Measurements from ENCODE around the gene ACAT2.
"Not testable (repeated sequence)": the region's sequence is repeated elsewhere in the genome, so short reads cannot be mapped to it uniquely, and the experiment has no call there.

The ACAT2 gene

DNA sequence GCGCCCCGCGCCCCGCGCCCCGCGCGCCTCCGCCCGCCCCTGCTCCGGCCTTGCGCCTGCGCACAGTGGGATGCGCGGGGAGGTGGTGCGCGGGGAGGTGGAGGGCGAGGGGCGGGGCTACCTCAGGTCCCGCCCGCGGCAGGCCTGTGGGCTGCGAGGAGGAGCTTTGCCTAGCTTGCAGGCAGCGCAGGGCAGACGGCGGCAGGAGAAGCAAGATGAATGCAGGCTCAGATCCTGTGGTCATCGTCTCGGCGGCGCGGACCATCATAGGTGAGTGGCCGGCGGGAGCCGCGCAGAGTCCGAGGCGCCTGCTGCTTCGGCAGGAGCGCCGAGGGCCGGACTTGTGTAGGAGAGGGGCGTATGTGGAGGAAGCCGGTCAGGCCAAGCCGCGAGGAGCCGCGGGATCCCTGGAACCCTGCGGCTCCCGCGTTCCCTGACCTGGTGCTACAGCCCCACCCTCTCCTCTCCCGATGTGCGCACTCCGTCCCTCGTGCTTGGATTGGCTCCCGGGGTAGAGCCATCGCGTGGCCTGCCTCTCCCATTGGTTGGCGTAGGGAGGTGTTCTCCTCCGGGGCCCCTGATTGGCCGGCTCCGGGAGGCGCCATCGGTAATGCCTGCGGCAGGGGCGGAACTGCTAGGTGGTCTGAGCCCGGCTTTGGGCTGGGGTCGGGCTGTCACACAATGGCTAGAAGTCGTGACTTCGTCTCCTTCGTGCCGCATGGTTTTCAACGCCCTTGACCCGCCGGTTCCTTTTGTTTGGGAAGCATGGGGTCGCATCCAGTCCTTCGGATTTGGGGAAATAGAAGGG is at the start of gene ACAT2:
ACAT2 (plus strand) TSS at position 173 of the 808 bp plus-strand sequence; CDS start at position 216, 43 bp downstream.
- Histone ChIP-seq H3K9ac (ENCODE audit: insufficient read length, low read depth) (peak within 1 kb of the TSS; percentile 96), H3K4me3 (ENCODE audit: insufficient read length, low read depth) (peak within 1 kb of the TSS; percentile 89), H3K36me3 (ENCODE audit: insufficient read depth, insufficient read length, low read length) (peaks cover 43% of the 10 kb centered on the region), H3K9me3 (ENCODE audit: insufficient read depth, low read length) (no peaks in the 10 kb centered on the region), H3K27me3 (ENCODE audit: insufficient read depth, insufficient read length) (no peaks in the 10 kb centered on the region), H3K4me1 (ENCODE audit: insufficient read depth, insufficient read length) (no peaks in the 10 kb centered on the region)
- DNase-seq (ENCODE audit: low read depth, low spot score) = peak; percentile 82
- TF ChIP-seq YY1 (IDR thresholded peaks at IDR 0.05; ENCODE audit: insufficient read depth, insufficient read length) = no peak
- no peak for TF ChIP-seq ZNF274 (IDR thresholded peaks at IDR 0.05; ENCODE audit: low read depth, low read length)
- no peak for TF ChIP-seq SUZ12 (IDR thresholded peaks at IDR 0.05; ENCODE audit: extremely low read depth, insufficient read depth, insufficient read length)

DNA sequence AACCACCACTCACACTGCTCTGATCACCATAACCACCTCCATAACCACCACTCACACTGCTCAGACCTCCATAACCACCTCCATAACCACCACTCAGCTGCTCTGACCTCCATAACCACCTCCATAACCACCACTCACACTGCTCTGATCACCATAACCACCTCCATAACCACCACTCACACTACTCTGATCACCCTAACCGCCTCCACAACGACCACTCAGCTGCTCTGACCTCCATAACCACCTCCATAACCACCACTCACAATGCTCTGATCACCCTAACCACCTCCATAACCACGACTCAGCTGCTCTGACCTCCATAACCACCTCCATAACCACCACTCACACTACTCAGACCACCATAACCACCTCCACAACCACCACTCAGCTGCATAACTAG is 49.5 kb upstream of the ACAT2 start:
- not testable (repeated sequence) for H3K4me3 ChIP-seq (ENCODE audit: insufficient read length, low read depth); DNase-seq (ENCODE audit: low read depth, low spot score); H3K36me3 ChIP-seq (ENCODE audit: insufficient read depth, insufficient read length, low read length); H3K27me3 ChIP-seq (ENCODE audit: insufficient read depth, insufficient read length); H3K4me1 ChIP-seq (ENCODE audit: insufficient read depth, insufficient read length); H3K9me3 ChIP-seq (ENCODE audit: insufficient read depth, low read length); H3K9ac ChIP-seq (ENCODE audit: insufficient read length, low read depth)

DNA sequence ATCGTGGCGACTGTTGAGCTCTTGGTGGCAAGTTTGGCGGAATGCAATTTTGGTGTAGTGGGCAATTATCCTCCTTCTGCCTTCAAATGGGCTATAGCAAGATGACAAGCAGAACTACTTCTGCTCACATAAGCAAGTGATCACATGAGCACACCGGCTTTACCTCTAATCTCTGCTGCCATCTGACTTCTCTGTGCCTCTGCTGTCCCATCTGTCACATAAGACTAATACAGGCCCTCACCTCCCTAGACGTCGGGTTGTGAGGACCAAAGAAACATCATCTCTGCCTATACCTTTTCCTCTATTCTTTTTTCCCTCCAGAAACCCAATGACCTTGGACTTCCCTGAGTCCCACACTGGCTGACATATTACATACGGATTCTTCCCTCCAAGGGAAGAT is 47.9 kb upstream of the ACAT2 start:
- Histone ChIP-seq H3K9me3 (ENCODE audit: insufficient read depth, low read length) (no peaks in the 10 kb centered on the region), H3K36me3 (ENCODE audit: insufficient read depth, insufficient read length, low read length) (no peaks in the 10 kb centered on the region), H3K9ac (ENCODE audit: insufficient read length, low read depth) (no peak overlapping the region), H3K27me3 (ENCODE audit: insufficient read depth, insufficient read length) (no peaks in the 10 kb centered on the region), H3K4me1 (ENCODE audit: insufficient read depth, insufficient read length) (no peaks in the 10 kb centered on the region), H3K4me3 (ENCODE audit: insufficient read length, low read depth) (no peak overlapping the region)
- TF ChIP-seq SUZ12 (IDR thresholded peaks at IDR 0.05; ENCODE audit: extremely low read depth, insufficient read depth, insufficient read length) = no peak
- TF ChIP-seq ZNF274 (IDR thresholded peaks at IDR 0.05; ENCODE audit: low read depth, low read length) = no peak
- no peak for TF ChIP-seq YY1 (IDR thresholded peaks at IDR 0.05; ENCODE audit: insufficient read depth, insufficient read length)
- no peak for DNase-seq (ENCODE audit: low read depth, low spot score)

DNA sequence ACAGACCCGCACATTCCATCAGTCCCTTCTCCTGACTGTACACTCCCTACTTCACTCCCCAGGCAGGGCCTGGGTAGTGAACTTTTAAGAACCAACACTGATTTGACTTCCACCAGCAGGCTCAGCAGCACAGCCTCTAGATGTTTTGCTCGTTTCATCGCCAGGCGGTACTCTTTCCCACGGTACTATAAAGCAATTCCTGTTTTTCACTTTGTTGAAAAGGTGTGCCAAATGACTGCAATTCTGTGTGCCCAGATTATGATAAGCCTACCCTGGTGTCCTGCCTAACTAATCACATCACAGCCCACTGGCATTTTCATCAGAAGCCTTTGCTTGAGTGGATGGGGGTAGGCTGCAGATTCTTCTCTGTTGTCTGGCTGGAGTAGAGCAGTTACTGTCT is 47.4 kb upstream of the ACAT2 start:
- Histone ChIP-seq H3K9ac (ENCODE audit: insufficient read length, low read depth) (no peak overlapping the region), H3K27me3 (ENCODE audit: insufficient read depth, insufficient read length) (no peaks in the 10 kb centered on the region), H3K4me1 (ENCODE audit: insufficient read depth, insufficient read length) (no peaks in the 10 kb centered on the region), H3K36me3 (ENCODE audit: insufficient read depth, insufficient read length, low read length) (no peaks in the 10 kb centered on the region), H3K9me3 (ENCODE audit: insufficient read depth, low read length) (no peaks in the 10 kb centered on the region), H3K4me3 (ENCODE audit: insufficient read length, low read depth) (no peak overlapping the region)
- DNase-seq (ENCODE audit: low read depth, low spot score) = no peak
- TF ChIP-seq ZNF274 (IDR thresholded peaks at IDR 0.05; ENCODE audit: low read depth, low read length) (no peak), YY1 (IDR thresholded peaks at IDR 0.05; ENCODE audit: insufficient read depth, insufficient read length) (no peak), SUZ12 (IDR thresholded peaks at IDR 0.05; ENCODE audit: extremely low read depth, insufficient read depth, insufficient read length) (no peak)

DNA sequence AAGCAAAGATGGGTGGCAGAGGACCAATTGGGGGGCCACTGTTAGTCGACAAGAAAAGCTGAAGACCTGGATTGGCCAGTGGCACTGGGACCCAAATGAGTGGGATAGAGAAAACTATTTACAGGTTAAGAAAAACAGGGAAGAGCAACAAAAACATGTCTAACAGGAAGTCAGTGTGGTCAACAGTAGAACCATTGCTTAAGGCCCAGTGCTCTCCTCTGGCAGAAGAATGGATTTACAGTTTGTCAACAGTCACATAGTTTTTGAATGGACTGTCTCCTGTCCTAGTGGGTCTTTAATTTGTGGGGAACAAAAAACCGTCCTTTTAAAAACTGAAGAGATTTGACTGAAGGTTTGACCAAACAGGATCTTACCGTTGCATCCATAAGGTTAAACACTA is 46.7 kb upstream of the ACAT2 start:
- no peak overlapping the region for H3K4me3 ChIP-seq (ENCODE audit: insufficient read length, low read depth)
- DNase-seq (ENCODE audit: low read depth, low spot score) = no peak
- H3K27me3 ChIP-seq (ENCODE audit: insufficient read depth, insufficient read length) = no peaks in the 10 kb centered on the region
- no peaks in the 10 kb centered on the region for H3K9me3 ChIP-seq (ENCODE audit: insufficient read depth, low read length)
- H3K36me3 ChIP-seq (ENCODE audit: insufficient read depth, insufficient read length, low read length) = no peaks in the 10 kb centered on the region
- TF ChIP-seq ZNF274 (IDR thresholded peaks at IDR 0.05; ENCODE audit: low read depth, low read length) (no peak), YY1 (IDR thresholded peaks at IDR 0.05; ENCODE audit: insufficient read depth, insufficient read length) (no peak), SUZ12 (IDR thresholded peaks at IDR 0.05; ENCODE audit: extremely low read depth, insufficient read depth, insufficient read length) (no peak)
- H3K4me1 ChIP-seq (ENCODE audit: insufficient read depth, insufficient read length) = no peaks in the 10 kb centered on the region
- H3K9ac ChIP-seq (ENCODE audit: insufficient read length, low read depth) = no peak overlapping the region

DNA sequence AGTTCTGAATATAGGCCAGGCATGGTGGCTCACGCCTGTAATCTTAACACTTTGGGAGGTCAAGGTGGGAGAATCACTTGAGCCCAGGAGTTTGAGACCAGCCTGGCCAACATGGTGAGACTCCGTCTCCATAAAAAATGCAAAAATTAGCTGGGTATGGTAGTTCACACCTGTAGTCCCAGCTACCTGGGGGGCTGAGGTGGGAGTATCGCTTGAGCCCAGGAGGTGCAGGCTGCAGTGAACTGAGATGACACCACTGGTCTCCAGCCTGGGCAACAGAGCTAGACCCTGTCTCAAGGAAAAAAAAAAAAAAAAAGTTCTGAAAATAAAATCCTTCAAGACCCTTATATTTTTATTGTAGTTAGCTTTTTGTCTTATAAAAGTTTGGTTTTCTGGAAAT is 46.2 kb upstream of the ACAT2 start:
- no peaks in the 10 kb centered on the region for H3K27me3 ChIP-seq (ENCODE audit: insufficient read depth, insufficient read length)
- H3K36me3 ChIP-seq (ENCODE audit: insufficient read depth, insufficient read length, low read length) = no peaks in the 10 kb centered on the region
- no peaks in the 10 kb centered on the region for H3K4me1 ChIP-seq (ENCODE audit: insufficient read depth, insufficient read length)
- H3K9ac ChIP-seq (ENCODE audit: insufficient read length, low read depth) = no peak overlapping the region
- H3K9me3 ChIP-seq (ENCODE audit: insufficient read depth, low read length) = no peaks in the 10 kb centered on the region
- no peak overlapping the region for H3K4me3 ChIP-seq (ENCODE audit: insufficient read length, low read depth)
- no peak for DNase-seq (ENCODE audit: low read depth, low spot score)
- TF ChIP-seq YY1 (IDR thresholded peaks at IDR 0.05; ENCODE audit: insufficient read depth, insufficient read length) (no peak), SUZ12 (IDR thresholded peaks at IDR 0.05; ENCODE audit: extremely low read depth, insufficient read depth, insufficient read length) (no peak), ZNF274 (IDR thresholded peaks at IDR 0.05; ENCODE audit: low read depth, low read length) (no peak)

DNA sequence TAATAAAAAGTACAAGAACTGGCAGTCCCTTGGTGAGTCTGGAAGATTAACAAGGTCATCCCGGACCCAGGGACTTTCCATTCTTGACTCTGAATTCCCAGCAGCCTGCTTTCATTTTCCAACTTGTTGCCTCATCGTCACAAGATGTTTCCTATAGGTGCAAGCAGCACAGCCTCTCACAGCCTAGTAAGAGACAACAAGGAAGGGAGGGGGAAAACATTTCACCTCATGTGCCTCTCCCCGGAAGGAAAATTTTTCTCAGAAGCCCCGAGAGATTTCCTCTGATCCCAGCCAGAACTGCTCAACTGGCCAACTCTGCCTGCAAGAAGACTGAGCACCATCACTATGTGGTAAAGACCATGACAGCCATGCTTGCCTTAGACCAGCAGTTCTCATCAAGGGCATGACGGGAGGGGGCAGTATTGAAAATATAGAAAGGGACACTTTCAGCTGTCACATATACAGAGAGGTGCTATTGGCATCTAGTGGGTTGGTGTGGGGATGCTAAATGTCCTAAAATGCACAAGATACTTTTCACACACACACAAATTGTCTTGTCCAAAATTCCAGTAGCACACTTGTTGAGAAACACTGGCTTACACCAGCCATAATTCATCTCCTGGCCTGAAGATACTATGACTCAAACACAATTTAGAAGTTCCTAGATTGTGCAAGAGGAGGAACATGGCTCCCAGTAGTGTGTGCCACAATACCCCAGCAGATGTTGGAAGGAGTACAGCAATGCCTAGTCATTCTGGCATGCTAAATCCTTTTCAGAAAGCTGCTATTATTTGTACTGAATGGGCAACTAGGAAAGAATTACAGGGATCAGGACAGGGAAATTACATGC is 45.4 kb upstream of the ACAT2 start:
- H3K27me3 ChIP-seq (ENCODE audit: insufficient read depth, insufficient read length) = no peaks in the 10 kb centered on the region
- no peaks in the 10 kb centered on the region for H3K4me1 ChIP-seq (ENCODE audit: insufficient read depth, insufficient read length)
- TF ChIP-seq YY1 (IDR thresholded peaks at IDR 0.05; ENCODE audit: insufficient read depth, insufficient read length) (no peak), SUZ12 (IDR thresholded peaks at IDR 0.05; ENCODE audit: extremely low read depth, insufficient read depth, insufficient read length) (no peak), ZNF274 (IDR thresholded peaks at IDR 0.05; ENCODE audit: low read depth, low read length) (no peak)
- DNase-seq (ENCODE audit: low read depth, low spot score) = no peak
- H3K36me3 ChIP-seq (ENCODE audit: insufficient read depth, insufficient read length, low read length) = no peaks in the 10 kb centered on the region
- no peak overlapping the region for H3K4me3 ChIP-seq (ENCODE audit: insufficient read length, low read depth)
- H3K9me3 ChIP-seq (ENCODE audit: insufficient read depth, low read length) = no peaks in the 10 kb centered on the region
- no peak overlapping the region for H3K9ac ChIP-seq (ENCODE audit: insufficient read length, low read depth)
